HG02852 (cell line): Measurements from ENCODE around the gene ARHGEF26.

ENCODE experiments used
- ATAC-seq: cut with Tn5 transposase; IDR thresholded peaks from one replicate; pipeline ENCODE4 v1.9.1; 2021; ENCODE audit warnings: mild to moderate bottlenecking, moderate library complexity; ENCODE audit not compliant: unreplicated experiment

The ARHGEF26 gene

DNA sequence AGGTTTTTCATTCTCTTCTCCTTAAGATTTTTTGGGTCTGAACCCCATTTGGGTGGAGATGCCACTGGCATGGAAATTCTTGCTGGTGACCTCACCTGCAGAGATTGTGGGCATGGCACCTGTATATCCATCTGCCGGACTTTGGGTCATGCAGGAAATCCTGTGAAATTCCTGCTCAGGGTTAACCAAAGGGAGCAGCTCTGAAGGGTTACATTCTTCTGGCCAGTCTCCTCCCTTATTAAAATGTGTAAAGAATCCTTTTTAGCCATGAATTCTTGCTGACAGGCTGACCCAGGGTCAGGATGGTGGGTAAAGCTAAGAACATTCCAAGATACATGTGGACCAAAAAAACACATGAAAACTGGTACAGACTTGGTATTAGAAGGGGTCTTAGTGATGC lies 27.4 kb downstream of the ARHGEF26 start:
- no peak for ATAC-seq

DNA sequence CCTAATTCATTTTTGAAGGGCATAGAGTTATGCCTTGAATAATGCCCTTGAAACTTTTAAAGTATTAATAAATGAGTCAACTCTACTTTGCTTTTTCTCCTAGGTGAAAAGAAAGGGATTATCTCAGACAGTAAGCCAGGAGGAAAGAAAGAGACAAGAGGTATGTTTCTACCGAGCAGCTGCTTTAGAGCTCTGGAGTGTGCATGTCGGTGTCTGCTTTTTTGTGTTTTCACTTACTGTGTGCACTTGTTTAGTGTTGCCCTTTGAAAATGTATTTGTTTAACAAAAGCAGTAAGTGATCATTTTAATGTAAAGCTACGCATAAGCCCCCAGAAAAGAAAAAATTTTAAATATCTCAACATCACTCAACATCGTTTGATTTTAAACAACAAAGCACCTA lies 28.1 kb downstream of the ARHGEF26 start:
- ATAC-seq, result no peak

DNA sequence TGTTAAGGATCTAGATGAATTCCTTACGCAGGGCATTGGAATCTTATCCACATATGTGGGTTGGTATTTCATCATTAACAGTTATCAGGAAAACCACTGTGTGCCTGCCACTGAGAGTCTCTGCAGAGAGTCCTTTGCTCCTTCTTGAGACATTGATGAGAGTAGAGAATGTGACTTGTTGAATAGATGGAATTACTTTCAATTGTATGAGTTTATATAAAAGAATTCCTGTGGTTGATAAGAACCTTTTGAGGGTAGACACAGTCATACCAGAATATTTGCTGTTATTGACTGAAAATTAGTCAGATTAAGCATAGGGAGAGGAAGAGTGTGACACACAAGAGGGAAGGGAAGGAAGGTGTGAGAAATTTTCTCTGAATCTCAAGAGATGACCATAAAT lies 30.8 kb downstream of the ARHGEF26 start:
- no peak for ATAC-seq

DNA sequence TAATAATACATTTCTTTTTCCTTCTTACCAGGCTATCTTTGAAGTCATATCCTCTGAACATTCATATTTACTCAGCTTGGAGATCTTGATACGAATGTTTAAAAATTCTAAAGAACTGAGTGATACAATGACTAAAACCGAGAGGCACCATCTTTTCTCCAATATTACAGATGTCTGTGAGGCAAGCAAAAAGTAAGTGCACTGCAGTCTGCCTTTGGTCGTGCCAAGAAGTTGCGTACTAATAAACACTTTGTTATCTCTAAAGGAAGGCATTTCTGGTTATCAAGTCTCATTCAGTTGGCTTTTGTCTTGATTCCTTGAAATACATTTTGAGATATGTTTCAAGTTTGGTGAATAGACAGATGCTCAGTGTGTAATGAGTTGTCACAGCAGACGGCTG lies 31.6 kb downstream of the ARHGEF26 start:
- no peak for ATAC-seq

DNA sequence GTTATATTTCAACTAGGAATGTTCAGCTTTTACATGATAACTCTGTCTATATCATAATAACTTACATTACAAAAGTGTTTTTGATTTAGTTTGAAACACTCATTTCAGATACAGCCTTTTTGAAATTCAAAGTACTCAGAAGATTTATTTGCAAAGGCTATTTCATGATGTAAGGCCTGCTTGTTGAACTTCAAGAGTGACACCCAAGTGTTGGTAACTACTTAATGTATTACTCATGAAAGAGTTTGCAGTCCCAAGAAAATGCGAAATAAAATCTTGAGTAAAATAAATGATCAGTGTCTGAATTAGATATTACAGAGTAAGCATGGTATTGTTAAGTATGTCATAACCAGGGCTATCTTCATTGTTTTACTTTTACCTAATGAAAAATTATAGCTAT lies 35.3 kb downstream of the ARHGEF26 start:
- no peak for ATAC-seq

DNA sequence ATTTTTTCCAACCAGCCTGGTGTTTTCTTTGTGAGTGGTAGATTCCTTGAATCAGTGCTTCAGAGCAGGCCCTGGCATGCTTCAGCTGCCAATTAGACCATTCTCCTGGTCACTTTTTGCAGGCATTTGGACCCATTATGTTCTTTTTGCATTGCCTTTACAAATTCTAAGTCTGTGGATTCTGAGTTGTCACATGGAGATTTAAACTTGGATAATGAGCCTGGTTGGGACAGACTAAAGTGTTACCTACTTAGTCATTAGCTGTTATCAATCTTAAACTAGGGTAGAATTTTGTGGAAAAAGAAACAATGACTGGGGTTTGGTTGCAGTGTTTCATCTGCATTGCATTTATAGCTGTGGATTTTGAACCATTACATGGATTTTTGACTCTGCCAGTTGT lies 40.6 kb downstream of the ARHGEF26 start:
- no peak for ATAC-seq

DNA sequence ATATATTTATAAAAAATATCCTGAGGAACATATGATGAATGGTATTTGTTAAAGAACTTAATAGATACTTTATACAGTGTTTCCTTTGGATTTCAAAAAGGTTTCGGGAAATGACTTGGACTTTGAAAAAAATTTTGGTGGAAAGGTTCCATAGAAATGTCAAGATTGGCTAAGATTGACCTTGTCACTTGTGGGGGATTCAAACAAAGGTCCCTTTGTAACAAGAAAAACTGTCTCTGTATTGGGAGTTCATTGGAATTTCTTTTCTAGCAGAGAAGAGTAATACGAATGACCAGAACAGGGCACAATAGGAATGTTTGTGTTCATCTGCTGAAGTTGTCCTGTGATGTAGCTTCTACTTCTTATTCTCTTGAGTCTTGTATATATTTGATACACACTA lies 43.2 kb downstream of the ARHGEF26 start:
- ATAC-seq, result no peak

DNA sequence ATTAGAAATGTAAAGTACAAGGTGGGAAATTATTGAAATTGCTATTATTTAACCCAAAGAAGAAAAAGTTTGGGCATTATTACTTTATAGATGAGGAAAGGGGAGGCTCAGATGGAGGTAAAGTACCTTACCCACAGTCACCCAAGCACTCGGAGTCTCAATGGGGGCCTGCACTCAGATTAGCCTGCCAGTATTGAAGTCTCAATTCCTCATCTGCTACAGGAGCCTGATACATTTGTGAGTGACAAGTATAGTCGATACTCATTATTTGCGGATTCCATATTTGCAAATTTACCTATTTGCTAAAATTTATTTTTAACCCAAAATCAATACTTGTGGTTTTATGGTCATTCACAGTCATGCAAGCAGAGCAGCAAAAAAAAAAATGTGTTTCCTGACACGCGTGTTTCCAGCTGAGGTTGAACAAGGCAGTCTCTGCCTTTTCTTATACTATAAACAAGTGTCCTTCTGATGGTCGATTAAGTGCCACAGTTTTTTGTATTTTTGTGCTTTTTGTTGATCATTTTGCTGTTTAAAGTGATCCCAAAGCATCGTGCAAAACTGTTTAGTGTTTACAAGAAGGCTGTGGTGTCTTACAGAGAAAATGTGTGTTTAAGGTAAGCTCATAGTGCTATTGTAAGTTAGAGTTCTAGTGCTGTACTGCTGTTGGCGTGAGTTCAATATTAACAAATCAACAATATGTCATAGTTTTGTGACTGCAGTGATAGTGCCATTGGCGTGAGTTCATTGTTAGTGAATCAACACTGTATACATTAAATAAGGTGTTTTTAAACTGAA lies 48.0 kb downstream of the ARHGEF26 start:
- ATAC-seq, result peak; percentile 70

DNA sequence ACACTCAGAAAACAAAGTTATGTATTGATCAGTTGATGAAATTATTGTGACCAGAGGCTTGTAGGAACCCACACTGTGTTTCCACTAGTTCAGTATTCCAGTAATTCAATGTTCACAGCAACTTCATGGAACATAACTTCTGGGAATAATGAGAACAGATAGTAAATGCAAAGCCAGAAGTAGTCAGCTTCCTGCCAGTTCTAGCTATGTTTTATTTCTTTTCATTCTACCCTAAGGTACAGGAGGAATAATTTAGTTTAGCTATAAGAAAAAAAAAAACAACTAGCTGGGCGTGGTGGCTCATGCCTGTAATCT lies 48.6 kb downstream of the ARHGEF26 start:
- no peak for ATAC-seq

DNA sequence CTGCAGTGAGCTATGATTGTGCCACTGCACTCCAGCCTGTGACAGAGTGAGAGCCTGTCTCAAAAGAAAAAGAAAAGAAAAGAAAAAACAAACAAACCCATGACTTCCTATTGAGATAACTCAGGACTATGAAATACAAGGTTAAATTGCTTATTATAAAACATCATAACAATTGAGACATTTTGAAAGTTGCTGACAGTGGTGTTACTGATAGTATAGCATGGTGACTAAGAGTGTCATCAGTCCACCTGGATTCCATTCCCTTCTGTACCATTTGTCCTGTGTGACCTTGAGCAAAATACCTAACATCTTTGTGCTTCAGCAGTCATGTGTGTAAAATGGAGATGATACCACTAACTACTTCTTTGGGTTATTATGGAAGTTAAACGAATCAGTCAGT lies 49.1 kb downstream of the ARHGEF26 start:
- ATAC-seq, result no peak

DNA sequence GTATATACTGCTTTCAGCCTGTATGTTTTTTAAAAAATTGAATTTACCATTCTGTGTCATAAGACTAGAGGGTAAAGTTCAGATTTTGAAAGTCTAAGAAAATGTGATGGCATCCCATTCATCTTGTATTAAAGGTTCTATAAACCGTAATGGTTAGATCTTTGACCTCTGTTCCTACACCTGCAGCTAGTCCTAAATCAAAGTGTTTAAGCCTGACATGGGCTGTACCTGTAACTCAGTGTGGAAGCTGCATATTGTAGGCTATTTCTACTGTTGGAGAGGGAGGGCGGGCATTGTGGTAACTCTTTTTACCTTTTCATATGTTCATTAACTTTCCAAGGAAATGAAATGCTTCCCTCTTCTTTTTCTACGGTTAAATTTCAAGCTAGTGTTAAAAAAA lies 53.9 kb downstream of the ARHGEF26 start:
- no peak for ATAC-seq

DNA sequence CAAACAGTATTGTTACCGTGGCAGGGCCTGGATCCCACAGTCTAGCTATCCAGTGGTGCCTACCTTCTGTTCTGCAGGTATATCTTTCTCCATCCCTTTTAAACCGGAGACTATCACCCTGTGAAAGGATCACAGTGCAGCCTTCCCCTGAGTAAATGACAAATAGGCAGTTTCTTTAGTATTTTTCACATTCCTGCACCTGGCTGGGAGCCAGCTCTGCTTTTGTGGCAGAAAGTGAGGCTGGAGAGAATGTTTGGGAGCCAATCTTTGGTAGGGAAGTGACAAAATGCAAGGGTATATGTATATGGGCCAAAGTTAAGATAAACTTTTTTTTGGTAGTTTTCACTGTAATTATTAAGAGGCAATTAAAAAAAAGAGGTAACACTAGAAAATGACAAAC lies 54.8 kb downstream of the ARHGEF26 start:
- ATAC-seq, result no peak

DNA sequence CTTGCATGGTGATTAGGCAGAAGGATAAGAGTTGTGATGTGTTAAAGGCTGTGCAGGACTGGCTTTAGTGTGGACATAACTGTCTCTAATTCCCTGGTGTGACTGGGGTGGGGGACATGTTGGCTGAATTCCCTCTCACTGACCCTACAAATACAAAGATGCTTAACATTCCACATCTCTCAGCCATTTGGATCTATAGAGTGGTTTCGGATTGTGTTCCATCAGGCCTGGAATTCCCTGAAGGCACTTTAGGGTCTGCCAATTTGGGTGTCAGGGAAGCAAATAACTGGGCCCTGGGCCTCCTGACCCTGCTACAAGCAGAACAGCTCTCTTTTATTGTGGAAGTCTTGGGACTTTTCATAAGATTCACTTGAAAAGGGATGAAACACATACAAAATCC lies 56.2 kb downstream of the ARHGEF26 start:
- ATAC-seq, result no peak

DNA sequence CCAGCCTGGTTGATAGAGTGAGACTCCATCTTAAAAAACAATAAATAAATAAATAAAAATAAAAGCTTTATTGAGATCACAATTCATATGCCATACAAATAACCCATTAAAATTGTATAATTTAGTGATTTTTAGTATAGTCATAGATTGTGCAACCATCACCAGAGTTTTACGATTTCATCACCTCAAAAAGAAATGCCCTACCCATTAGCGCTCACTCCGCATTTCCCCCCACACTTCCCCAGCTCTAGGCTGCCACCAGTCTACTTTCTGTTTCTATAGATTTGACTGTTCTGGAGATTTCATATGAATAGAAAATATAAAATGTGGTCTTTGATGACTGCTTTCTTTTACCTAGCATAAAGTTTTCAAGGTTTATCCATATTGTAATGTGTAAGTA lies 57.0 kb downstream of the ARHGEF26 start:
- ATAC-seq, result no peak

DNA sequence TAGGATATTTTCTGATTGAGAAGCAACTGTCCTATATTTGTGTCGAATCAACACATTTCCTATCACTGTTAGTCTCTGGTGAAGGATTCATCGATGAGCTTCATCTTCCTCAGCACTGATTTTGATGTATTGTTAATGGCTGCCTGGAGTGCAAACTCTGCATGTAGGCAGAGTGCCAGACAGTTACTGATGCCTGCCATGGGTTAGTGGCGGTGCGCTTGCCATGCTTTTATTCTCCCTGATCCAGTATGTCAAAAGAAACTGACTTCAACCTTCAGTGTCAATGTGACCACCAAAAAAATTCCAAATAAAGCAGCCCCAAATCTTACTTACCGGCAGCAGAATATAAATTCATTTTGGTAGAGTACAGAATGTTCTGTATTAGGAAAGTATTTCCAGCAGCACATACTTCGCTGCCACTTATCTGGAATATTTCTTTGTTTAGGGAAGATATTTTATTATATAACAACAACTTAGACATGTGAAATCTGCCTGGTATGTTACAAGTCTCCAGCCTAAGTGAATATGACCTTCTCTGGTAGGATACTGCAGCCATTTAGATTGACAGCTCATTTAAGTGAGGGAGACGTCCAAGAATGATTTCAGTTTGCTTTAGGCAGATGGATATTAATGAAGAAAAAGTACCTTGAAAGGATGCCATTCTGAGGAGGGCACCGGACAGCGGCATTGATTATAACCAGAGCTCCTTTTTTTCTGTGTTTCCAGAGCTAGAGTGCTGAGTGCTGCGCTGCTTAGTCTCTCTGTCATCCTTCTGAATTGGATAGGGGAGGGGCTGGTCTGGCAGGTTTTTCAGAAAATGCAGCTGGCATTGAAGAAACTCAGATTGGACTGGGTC lies 59.9 kb downstream of the ARHGEF26 start:
- no peak for ATAC-seq

DNA sequence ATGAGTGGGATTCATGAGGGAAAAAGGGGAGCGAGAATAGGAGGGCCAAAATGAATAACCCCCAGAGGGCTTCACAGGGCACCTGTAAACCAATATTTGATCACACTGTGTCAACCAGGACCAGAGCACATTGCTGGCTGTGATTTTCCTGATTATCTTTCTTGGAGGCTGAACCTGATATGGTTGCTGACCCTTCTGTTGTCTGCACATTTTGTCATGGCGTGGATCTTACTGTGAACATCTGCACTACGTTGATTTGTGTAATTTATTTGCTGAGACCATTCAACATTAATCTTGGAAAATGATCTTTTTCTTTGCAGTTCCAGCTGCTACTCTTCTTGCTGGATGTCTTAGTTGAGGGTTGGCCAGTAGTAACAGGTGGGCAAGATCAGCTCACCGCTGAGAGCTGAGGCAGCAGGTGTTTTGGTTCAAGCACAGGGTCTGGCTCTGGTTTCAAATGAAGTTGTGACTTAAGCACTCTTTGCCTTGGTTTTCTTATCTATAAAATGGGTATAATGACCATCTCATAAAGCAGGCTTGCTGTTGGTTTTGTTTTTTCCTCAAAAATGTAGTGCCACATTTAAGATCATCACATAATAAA lies 61.2 kb downstream of the ARHGEF26 start:
- ATAC-seq, result no peak

DNA sequence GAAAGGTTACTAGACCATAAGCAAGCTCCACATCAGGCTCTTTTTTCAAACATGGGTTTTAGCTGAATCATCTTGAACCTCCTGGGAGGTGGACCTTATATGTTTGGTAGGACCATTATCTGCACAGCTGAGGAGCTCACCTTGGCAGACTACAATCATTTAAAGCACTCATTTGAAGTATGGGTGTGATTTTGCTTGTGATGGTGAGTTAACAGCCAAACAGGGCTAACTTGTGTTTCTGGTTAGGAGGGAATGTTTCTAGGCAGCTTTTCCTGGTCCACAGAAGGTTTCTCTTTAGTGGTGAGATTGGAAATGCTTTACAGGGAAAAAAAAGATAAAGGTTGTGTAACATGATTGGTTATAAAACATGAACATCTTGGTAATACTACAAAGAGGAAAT lies 61.8 kb downstream of the ARHGEF26 start:
- ATAC-seq, result no peak

DNA sequence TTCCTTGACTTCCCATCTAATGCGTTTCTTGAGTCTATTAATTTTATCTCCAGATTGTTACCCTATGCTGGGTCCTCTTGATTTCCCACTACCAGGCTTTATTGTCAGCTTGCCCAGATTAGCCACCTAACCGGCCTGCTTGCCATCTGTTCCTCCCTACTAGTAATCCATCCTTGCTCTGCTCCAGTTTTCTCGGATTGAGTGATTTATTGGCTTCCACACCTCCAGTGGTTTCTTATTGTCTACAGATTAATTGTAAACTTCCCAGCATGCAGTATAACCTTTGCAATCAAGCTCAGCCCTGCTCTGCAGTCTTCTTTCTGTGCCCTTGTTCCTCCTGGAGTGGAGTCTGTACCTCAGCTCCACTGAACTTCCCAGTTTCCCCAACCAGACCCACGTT lies 63.4 kb downstream of the ARHGEF26 start:
- no peak for ATAC-seq

DNA sequence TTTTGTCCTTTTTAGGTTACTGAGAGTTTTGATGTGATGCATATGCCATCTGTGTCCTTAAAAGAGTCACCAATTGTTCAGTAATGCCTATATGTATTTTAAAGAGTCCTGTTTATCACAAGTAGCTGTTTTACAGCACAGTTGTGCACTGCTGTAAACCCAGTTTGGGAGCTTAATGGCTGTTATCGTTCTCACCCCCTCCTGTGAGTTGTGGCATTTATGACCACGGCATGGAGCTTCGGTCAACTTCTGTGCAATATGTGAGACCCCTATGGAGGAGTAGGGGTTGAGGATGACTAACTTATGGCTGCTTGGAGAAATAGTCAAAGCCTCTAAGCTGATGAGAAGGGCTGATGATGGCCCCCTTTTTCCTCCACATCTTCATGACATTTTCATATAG lies 67.2 kb downstream of the ARHGEF26 start:
- ATAC-seq, result no peak

DNA sequence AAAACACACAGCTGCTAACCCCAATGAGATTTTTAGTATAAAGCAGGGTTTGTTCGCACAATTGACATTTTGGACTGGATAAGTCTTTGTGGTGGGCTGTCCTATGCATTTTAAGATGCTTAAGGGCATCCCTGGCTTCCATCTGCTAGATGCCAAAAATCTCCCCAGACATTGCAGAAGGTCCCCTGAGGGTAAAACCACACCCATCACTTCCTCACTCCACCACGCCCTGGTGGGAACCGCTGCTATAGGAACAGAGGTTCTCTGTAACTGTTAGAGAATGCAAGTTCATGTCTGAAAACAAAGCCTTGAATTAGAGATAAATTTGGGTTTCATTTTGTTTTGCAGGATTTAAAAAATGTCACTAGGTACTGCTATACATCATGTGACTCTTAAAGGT lies 67.7 kb downstream of the ARHGEF26 start:
- no peak for ATAC-seq

DNA sequence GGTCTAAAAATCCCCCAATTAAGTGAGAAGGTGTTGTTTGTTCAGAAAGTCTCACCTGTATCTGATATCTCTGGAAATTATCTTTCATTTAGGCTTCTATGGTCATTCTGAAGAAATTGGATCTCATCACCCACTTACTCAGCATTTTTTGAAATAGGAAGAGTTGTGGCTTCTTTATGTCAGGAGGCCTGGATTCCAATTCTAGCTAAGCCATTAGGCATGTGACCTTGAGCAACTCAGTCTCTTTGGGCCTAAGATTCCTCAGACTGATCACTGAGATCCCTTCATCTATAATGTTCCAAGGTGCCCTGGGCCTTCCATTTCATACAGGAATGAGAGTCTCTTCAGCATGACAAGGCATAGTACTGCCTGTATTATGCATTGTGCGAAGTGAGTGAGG lies 70.3 kb downstream of the ARHGEF26 start:
- no peak for ATAC-seq

DNA sequence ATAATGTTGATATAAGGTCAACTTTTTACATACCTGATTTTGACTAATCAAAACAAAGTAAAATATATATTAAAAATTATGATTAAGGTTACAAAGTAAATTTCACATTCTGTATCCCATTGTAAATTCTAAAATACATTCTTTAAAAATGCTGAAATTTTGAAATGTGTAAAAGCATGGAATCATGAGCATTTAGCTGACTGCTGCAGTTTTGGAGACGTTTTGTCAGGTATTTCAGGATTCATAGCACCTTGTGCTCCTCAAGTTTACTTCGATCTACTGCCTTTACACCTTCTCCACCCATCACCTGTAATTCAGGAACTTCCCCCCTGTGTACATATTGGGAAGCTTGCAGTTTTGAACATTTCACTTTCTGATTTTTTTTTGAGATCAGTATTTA lies 71.0 kb downstream of the ARHGEF26 start:
- no peak for ATAC-seq
